GM23338 (cell line): ENCODE data around the gene MGLL.

ENCODE experiments used
- CTCF ChIP-seq, 2 experiments: fragments of 200-600 bp in 1 of 2; sonication (generic) in 1 of 2; conservative IDR thresholded peaks; 2 replicates each; pipeline versions ENCODE4 v1.5.1 to v1.6.1; 2016 to 2017; ENCODE audit warnings: antibody characterized with exemption in 2 of 2, low read depth in 2 of 2, mild to moderate bottlenecking in 2 of 2, moderate library complexity in 1 of 2
- EZH2 ChIP-seq: fragments of 200-600 bp; sonication (generic); IDR thresholded peaks from one replicate; pipeline ENCODE4 v1.8.0; 2017; ENCODE audit warnings: antibody characterized with exemption, mild to moderate bottlenecking, low read depth; ENCODE audit not compliant: unreplicated experiment
- EZH2phosphoT487 ChIP-seq: fragments of 200-600 bp; sonication (generic); IDR thresholded peaks from one replicate; pipeline ENCODE4 v1.8.1; 2018; ENCODE audit warnings: antibody characterized with exemption; ENCODE audit not compliant: unreplicated experiment
- POLR2AphosphoS5 ChIP-seq: IDR thresholded peaks from 2 replicates; pipeline ENCODE4 v1.6.1; 2016; ENCODE audit warnings: antibody characterized with exemption, low read depth

GRCh38 chr3:127784865-127785710 lies 37.2 kb downstream of the MGLL start:
- TF ChIP-seq EZH2phosphoT487 (no peak), CTCF (conservative IDR thresholded peaks at IDR 0.05; ENCODE audit: low read depth in 2 of 2) (no peak), POLR2AphosphoS5 (no peak), EZH2 (no peak)
